ENCODE data around the gene TIGD1. TPM values are rescaled to one million over a fixed set of nuclear protein-coding genes. Genes with fewer than 3 reads are reported as not detected.

TIGD1 gene
- total RNA-seq, 1 donor, result 5.2 TPM

GRCh38 chr2:232511336-232511890 lies 38.9 kb downstream of the TIGD1 start:
- DNase-seq (ENCODE audit: low read depth), result no peak
- no peak for TF ChIP-seq CTCF (IDR thresholded peaks at IDR 0.05; ENCODE audit: insufficient read depth, low read depth, low read length)
- H3K4me3 ChIP-seq (ENCODE audit: low read depth, low read length), result no peak overlapping the region

- no peak for DNase-seq (ENCODE audit: low read depth)
- TF ChIP-seq CTCF (IDR thresholded peaks at IDR 0.05; ENCODE audit: insufficient read depth, low read depth, low read length), result no peak
- no peak overlapping the region for H3K4me3 ChIP-seq (ENCODE audit: low read depth, low read length)
These were observed 42.1 kb downstream of the TIGD1 start for GRCh38 chr2:232508251-232508650.

GRCh38 chr2:232506709-232507108 lies 43.6 kb downstream of the TIGD1 start:
- no peak overlapping the region for H3K4me3 ChIP-seq (ENCODE audit: low read depth, low read length)
- no peak for TF ChIP-seq CTCF (IDR thresholded peaks at IDR 0.05; ENCODE audit: insufficient read depth, low read depth, low read length)
- DNase-seq (ENCODE audit: low read depth), result no peak

- no peak for DNase-seq (ENCODE audit: low read depth)
- no peak for TF ChIP-seq CTCF (IDR thresholded peaks at IDR 0.05; ENCODE audit: insufficient read depth, low read depth, low read length)
- H3K4me3 ChIP-seq (ENCODE audit: low read depth, low read length), result no peak overlapping the region
These were observed 44.5 kb downstream of the TIGD1 start for GRCh38 chr2:232505856-232506255.

GRCh38 chr2:232504438-232504837 lies 45.9 kb downstream of the TIGD1 start:
- H3K4me3 ChIP-seq (ENCODE audit: low read depth, low read length), result no peak overlapping the region
- DNase-seq (ENCODE audit: low read depth), result no peak
- TF ChIP-seq CTCF (IDR thresholded peaks at IDR 0.05; ENCODE audit: insufficient read depth, low read depth, low read length), result no peak

GRCh38 chr2:232503809-232504323 lies 46.5 kb downstream of the TIGD1 start:
- DNase-seq (ENCODE audit: low read depth), result no peak
- TF ChIP-seq CTCF (IDR thresholded peaks at IDR 0.05; ENCODE audit: insufficient read depth, low read depth, low read length), result no peak
- H3K4me3 ChIP-seq (ENCODE audit: low read depth, low read length), result no peak overlapping the region

Data from fibroblast of villous mesenchyme (primary cell).